GM10266 (cell line): Measurements from ENCODE around the gene CDH20.

Experiments used
- DNase-seq: peaks from one replicate; pipeline ENCODE4 v3.0.0; 2012; ENCODE audit errors: extremely low spot score
- CTCF ChIP-seq: IDR thresholded peaks from 2 replicates; pipeline ENCODE4 v1.5.1; 2012; ENCODE audit warnings: mild to moderate bottlenecking, low read depth; ENCODE audit not compliant: control insufficient read depth, insufficient read depth; ENCODE audit errors: missing control alignments

Gene CDH20

GRCh38 chr18:61580046-61580445 lies 246.8 kb downstream of the CDH20 start:
- TF ChIP-seq CTCF = no peak
- DNase-seq = no peak

GRCh38 chr18:61581578-61582201 lies 248.5 kb downstream of the CDH20 start:
- peak; percentile 95 for TF ChIP-seq CTCF
- DNase-seq = peak; percentile 75

- TF ChIP-seq CTCF = no peak
- no peak for DNase-seq
Observed at GRCh38 chr18:61582202-61582710, 249.0 kb downstream of the CDH20 start.

GRCh38 chr18:61583548-61583947 lies 250.3 kb downstream of the CDH20 start:
- no peak for TF ChIP-seq CTCF
- no peak for DNase-seq

GRCh38 chr18:61587865-61588264 lies 254.6 kb downstream of the CDH20 start:
- no peak for DNase-seq
- no peak for TF ChIP-seq CTCF

GRCh38 chr18:61589053-61589723 lies 256.0 kb downstream of the CDH20 start:
- no peak for DNase-seq
- no peak for TF ChIP-seq CTCF

GRCh38 chr18:61589724-61590065 lies 256.5 kb downstream of the CDH20 start:
- no peak for TF ChIP-seq CTCF
- DNase-seq = no peak
